GM10847 (cell line): ENCODE results near the gene CYB5RL.

Experiments used
- POLR2A ChIP-seq: IDR thresholded peaks from 2 replicates; pipeline ENCODE4 v1.6.1; 2011; ENCODE audit not compliant: insufficient read length; ENCODE audit errors: extremely low read depth

The CYB5RL gene, protein sequence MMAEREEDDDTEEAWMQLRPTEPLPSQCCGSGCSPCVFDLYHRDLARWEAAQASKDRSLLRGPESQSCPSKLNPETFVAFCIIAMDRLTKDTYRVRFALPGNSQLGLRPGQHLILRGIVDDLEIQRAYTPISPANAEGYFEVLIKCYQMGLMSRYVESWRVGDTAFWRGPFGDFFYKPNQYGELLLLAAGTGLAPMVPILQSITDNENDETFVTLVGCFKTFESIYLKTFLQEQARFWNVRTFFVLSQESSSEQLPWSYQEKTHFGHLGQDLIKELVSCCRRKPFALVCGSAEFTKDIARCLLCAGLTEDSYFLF

DNA sequence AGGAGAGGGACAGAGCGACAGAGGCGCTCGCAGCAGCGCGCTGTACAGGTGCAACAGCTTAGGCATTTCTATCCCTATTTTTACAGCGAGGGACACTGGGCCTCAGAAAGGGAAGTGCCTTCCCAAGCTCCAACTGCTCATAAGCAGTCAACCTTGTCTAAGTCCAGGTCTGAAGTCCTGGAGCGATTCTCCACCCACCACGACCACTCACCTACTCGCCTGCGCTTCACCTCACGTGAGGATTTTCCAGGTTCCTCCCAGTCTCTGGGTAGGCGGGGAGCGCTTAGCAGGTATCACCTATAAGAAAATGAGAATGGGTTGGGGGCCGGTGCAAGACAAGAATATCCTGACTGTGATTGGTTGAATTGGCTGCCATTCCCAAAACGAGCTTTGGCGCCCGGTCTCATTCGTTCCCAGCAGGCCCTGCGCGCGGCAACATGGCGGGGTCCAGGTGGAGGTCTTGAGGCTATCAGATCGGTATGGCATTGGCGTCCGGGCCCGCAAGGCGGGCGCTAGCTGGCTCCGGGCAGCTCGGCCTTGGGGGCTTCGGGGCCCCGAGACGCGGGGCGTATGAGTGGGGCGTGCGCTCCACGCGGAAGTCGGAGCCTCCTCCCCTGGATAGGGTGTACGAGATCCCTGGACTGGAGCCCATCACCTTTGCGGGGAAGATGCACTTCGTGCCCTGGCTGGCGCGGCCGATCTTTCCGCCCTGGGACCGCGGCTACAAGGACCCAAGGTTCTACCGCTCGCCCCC lies at the start of gene CYB5RL, which contains the start of gene MRPL37:
Gene CYB5RL, minus strand, starts transcription at position 266 of the 754 bp plus-strand sequence. CDS start 4,414 bp downstream, outside the sequence.
Gene MRPL37, plus strand, starts transcription at position 403 of the 754 bp plus-strand sequence. Its CDS starts 77 bp downstream, at position 480.
- TF ChIP-seq POLR2A: peak; percentile 82

DNA sequence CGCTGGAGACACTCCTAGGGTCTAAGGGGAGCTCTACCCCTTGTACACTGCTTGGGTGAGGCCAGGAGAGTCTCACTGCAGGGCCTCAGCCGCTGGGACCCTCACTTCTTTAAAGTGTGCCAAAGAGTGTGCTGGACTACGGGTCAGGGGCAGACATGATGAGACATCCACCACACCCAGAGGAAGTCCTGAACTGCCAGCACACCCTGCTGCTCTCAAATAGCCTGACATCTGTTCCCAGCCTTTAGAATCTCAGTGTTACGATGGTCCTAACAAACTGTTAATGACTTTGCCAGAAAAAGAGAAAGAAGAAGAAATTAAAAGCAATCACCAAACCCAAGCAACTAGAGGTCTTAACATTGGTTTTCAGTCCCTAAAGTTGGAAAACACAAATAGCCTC lies 49.1 kb upstream of the CYB5RL start:
- no peak for TF ChIP-seq POLR2A

DNA sequence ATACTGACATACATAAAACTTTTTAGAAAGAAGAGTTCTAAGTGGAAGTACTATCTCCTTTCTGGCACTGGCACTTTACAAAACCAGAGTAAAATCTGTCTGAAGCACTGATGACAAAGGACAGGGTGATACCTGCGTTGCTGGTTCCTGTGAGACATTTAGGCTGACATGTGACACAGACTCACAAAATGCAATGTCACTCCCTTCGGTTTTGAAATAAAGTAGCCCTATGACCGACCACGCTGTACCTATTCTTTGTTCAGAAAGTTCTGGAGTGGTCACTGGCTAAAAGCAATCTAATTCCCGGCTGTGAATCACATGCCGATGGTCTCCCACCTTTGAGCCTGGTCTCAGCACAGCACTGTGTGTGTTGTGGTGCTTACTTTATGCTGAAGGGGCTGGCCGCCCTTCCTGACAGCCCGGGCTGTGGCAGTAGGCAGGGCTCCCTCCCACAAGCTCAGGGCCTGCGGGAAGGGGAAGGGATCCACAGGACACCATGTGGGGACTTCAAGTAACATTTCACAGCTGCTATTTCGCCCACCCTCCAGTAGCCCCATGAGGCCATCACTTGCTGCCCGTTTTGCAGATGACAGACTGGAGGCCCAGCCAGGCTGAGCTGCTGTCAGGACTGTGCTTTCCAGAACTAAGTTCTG lies 48.2 kb upstream of the CYB5RL start:
- no peak for TF ChIP-seq POLR2A

DNA sequence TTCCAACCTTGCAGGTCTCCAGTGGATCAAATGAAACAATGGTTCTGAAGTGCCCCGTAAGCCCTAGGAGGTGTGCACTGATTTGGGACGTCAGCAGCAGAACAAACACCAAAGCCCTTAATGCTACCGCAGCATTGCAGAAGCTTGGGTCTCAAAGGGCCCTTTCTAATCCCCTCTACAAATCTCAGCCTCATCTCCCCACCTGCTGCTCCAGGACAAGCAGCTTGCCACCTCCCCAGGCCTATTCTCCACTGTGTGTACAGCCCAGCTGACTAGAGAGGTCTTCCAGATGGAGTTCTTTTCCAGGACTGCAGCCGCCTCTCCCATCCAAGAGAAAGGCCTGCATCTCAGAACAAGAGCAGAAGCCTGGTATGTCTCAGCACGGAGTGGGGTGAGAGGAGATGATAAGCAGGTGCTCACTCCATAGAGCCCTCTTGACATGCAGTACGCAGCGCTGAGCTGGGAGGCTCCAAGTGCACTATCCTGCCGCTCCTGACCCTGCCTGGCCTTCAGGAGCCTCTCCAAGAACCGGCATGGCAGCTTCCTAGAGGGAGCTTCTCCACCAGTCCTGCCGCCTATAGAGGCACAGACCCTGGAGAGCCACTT lies 46.4 kb upstream of the CYB5RL start:
- TF ChIP-seq POLR2A: no peak

DNA sequence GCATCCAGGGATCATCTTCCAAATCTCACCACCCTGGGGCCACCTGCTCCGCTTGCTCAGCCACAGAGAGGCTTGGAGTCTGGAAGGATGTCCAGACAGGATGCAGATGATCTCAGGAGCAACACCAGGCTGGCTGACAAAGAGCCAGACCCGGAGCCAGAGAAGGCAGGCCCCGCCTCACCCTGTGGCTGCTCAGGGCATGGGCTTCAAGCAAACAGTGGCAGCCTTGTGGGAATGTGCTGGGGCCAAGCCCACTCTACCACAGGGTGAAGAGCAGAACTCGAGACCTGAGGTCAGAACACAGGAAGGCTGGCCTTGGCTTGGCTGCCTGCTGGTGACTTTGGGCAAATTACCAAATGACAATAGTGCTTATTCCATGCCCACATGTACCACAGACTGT lies 45.7 kb upstream of the CYB5RL start:
- no peak for TF ChIP-seq POLR2A

DNA sequence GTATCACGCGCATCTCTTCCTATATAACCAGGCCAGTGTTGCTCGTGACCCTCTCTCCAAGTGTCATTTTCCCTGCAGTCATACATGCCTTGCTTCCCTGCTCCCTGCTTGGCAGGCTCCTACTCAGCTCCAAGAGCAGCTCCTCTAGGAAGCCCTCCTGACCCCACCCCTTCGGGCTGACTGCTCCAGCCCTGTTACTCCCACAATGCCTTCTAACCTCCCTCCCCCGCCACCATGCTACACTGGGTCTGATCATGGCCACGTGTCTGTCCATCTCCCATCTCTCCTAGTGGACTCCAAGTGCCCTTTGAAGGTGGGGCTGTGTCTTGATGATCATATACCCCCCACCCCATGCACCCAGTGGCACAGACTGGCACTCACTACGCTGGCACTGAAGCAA lies 44.8 kb upstream of the CYB5RL start:
- no peak for TF ChIP-seq POLR2A

DNA sequence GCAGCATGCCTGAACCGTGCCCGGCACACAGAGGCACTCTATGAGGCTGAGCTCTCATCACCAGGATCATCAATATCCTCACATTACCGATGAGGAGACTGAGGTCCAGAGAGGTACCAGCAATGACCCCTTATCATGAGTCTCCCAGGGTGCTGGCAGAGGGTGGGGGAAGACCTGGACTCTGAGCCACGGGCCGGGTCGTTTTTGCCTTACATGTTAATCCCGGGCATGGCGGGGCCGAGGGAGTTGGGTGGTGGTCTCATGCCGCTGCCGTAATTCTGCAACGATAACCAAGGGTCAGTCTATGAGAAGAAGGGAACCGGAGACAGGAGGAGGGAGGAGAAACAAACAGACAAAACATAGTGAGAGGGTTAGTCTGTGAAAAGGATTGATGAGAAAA lies 43.2 kb upstream of the CYB5RL start:
- TF ChIP-seq POLR2A: no peak

DNA sequence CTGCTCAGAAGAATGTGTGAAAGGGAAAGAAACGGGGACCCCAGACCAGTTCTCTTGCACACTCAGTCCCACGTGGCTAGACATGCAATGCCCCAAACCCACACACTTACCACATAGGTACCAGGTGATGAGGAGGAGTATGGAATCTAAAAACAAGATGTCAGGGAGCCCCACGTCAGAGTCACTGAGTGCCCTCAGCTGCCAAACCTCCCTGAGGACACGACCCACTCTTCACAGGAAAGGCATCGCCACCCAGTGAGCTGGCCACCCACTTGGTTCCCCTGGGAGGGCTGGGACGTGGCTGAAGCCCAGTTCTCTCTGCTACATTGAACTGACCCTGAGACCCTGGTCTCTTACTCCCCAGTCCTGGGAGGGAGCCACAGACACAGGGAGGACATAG lies 41.5 kb upstream of the CYB5RL start:
- TF ChIP-seq POLR2A: no peak

DNA sequence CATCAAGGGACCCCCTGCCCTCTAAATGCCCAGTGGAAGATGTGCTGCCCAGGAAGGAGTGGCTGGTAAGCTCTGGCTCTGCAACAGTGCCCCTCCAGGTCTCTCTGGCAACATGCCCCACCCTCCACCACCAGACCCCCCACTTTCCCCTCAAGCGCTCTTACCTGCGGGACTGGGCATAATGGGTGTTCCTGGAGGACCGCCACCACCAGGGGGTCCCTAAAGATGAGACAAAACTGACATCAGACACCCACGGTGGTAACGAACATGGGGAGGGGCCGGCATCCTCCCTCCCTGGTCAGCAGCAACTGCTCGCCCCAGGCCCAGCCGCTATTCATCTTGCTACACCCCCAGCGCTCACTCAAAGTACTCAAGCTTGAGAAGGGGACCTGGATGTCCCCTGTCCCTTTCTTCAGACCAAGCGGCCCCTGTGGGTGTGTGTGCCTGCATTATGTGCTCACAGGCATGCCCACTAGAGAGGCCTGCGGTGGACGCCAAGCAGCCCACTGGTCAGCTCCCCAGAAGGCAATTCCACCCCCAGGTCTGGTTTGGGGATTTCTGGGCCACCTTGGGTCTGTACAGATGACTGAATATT lies 41.0 kb upstream of the CYB5RL start:
- TF ChIP-seq POLR2A: no peak

DNA sequence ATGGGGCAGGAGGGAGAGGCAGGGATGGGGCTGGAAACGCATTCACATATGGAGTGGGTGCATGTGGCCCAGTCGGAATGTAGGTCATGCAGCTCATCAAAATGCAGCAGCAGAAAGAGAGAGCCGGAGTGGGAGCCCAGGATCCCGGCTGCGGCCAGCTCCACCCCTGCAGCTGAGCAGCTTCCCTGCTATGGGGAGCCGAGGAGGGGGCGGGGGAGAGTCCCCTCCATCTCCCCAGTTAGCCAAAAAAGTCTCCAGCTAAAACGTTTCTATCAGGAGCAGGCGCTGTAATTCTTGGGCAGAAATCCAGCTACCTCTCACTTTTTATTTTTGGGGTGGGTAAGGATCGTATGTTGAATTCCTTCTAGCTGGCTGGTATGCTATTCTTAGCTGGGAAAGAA lies 39.8 kb upstream of the CYB5RL start:
- TF ChIP-seq POLR2A: no peak

DNA sequence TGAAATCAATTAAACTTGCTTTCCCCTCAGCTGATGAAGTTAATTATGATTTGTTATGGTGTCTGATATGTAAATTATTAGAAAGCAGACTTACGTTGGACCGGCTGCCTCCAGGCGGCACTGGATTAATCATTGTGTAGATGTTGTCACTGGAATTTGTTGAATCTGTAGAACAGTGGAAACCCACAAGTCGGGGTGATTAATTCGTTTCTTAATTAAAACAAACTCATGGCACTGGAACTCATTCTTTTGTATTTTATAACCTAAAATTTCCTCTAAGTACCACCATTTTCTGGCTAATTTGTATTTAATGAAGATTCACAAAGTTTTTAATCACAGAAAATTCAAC lies 39.2 kb upstream of the CYB5RL start:
- no peak for TF ChIP-seq POLR2A

DNA sequence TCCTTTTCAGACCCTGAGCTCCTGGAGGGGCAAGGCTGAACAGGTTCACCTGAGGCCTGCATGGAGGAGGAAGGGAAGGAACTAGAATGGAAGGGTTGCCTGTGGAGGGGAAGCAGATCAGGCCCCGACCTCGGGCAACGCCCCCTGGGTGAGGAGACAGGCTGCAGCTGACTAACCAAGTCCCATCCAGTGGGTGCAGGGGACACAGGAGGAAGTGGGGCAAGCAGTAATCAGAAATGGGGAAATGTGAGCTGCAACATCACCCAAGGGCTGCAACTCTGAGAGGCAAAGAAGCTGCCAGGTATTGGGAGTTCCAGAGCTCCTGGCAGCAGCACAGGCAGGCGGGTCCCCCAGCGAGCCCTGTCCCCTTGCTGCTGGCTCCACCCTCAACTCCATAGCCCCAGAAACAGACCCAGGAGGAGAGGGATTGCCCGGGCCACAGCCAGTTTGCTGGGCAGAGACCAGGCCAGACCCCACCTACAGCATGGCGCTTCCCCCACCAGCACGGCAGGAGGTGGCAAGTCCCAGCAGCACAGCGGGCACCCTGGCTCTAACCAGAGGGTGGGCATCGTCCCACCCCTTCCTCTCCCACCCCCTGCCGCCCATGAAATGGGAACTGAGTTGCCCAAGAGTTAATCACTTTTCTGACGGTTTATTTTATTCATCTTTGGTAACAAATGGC lies 38.7 kb upstream of the CYB5RL start:
- no peak for TF ChIP-seq POLR2A

DNA sequence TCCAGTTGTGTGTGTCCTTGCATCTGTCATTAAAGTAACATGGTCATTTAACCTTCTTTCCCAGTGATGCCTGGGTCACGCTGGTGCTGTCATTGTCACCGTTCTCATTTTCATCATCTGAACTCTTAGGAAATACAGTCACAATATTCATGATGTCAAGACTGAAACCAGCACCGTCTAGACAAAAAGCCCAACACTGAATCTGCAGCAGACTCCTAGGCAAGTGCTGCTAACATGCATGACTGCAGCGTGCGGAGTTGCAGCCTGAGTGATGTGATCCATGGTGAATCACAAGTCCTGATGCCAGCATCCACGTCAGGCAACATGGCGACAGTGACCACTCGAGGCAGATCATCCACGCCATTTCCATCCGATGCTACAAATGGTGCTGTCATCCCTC lies 37.8 kb upstream of the CYB5RL start:
- no peak for TF ChIP-seq POLR2A

DNA sequence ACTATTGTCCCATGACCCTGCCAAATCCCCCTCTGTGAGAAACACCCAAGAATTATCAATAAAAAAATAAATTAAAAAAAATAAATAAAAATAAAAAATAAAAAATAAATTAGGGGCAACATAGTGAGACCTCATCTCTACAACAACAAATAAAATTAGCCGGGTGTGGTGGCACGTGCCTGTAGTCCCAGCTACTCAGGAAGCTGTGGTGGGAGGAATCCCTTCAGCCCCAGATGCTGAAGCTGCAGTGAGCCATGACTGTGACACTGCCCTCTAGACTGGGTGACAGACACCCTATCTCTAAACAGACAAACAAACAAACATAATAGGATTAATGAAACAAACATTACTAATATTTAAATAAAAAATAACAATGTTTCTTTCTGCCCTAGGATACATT lies 34.5 kb upstream of the CYB5RL start:
- no peak for TF ChIP-seq POLR2A
